HEK293 (cell line): ENCODE results near the gene MMRN2.

Experiments used
- CTCF ChIA-PET: fragments of 350-600 bp; formaldehyde crosslinking; extraction: SDS; loops from one replicate; lab custom pipeline; 2021; ENCODE audit warnings: antibody characterized with exemption; lab: Yijun Ruan, JAX
- POLR2A ChIA-PET: fragments of 300-600 bp; formaldehyde crosslinking; extraction: SDS; loops from one replicate; lab custom pipeline; 2020; ENCODE audit warnings: antibody characterized with exemption, inconsistent platforms; lab: Yijun Ruan, JAX
- H3K27ac ChIP-seq: fragments of 200-500 bp; sonication (Bioruptor generic); 2 replicates; pipeline ENCODE4 v1.5.1; 2014; ENCODE audit warnings: low read depth, low read length, control low read depth, inconsistent platforms; ENCODE audit errors: extremely low read depth
- H3K36me3 ChIP-seq, 2 experiments: fragments of 200-500 bp in 1 of 2; sonication (Bioruptor generic) in 1 of 2; 1 replicate in 1 of 2; 2 replicates in 1 of 2; pipeline ENCODE4 v1.5.1; 2014 to 2017; ENCODE audit warnings: inconsistent platforms in 2 of 2, low read length in 2 of 2; ENCODE audit not compliant: control insufficient read depth in 2 of 2, insufficient read depth in 1 of 2
- H3K4me1 ChIP-seq: fragments of 200-500 bp; sonication (Bioruptor generic); 2 replicates; pipeline ENCODE4 v1.5.1; 2014; ENCODE audit warnings: mild to moderate bottlenecking, low read length, inconsistent platforms; ENCODE audit not compliant: control insufficient read depth, insufficient read depth
- H3K4me3 ChIP-seq: 2 replicates; pipeline ENCODE4 v1.5.1; 2011; ENCODE audit warnings: low read depth, mild to moderate bottlenecking, control low read depth, low read length, moderate library complexity
- H3K9me3 ChIP-seq: fragments of 200-500 bp; sonication (Bioruptor generic); 2 replicates; pipeline ENCODE4 v1.5.1; 2014; ENCODE audit warnings: low read depth, low read length, inconsistent platforms; ENCODE audit not compliant: control insufficient read depth, insufficient read depth
- BCL11B ChIP-seq: fragments of 450-650 bp; formaldehyde crosslinking; IDR thresholded peaks from 2 replicates; pipeline ENCODE4 v1.5.1; 2016; ENCODE audit warnings: low read depth, missing biosample characterization, missing genetic modification characterization
- BCL6B ChIP-seq: fragments of 450-650 bp; formaldehyde crosslinking; IDR thresholded peaks from 2 replicates; pipeline ENCODE4 v1.5.1; 2017; ENCODE audit warnings: missing biosample characterization, missing genetic modification characterization
- KLF1 ChIP-seq: fragments of 450-650 bp; formaldehyde crosslinking; IDR thresholded peaks from 2 replicates; pipeline ENCODE4 v1.5.1; 2016; ENCODE audit warnings: missing biosample characterization, missing genetic modification characterization
- PRDM4 ChIP-seq: fragments of 450-650 bp; formaldehyde crosslinking; IDR thresholded peaks from 2 replicates; pipeline ENCODE4 v1.5.1; 2017; ENCODE audit warnings: missing biosample characterization, missing genetic modification characterization
- SCRT1 ChIP-seq: fragments of 450-650 bp; formaldehyde crosslinking; IDR thresholded peaks from 2 replicates; pipeline ENCODE4 v1.5.1; 2016; ENCODE audit warnings: missing biosample characterization, missing genetic modification characterization, borderline replicate concordance
- WT1 ChIP-seq: fragments of 450-650 bp; formaldehyde crosslinking; IDR thresholded peaks from 2 replicates; pipeline ENCODE4 v1.5.1; 2016; ENCODE audit warnings: missing biosample characterization, missing genetic modification characterization
- ZIC2 ChIP-seq: fragments of 450-650 bp; formaldehyde crosslinking; IDR thresholded peaks from 2 replicates; pipeline ENCODE4 v1.5.1; 2016; ENCODE audit warnings: missing biosample characterization, missing genetic modification characterization
- ZNF112 ChIP-seq: fragments of 450-650 bp; formaldehyde crosslinking; IDR thresholded peaks from 2 replicates; pipeline ENCODE4 v1.5.0; 2017; ENCODE audit warnings: missing biosample characterization, missing genetic modification characterization
- ZNF114 ChIP-seq: fragments of 450-650 bp; formaldehyde crosslinking; IDR thresholded peaks from 2 replicates; pipeline ENCODE4 v1.5.0; 2017; ENCODE audit warnings: missing biosample characterization, missing genetic modification characterization
- ZNF292 ChIP-seq: fragments of 450-650 bp; formaldehyde crosslinking; IDR thresholded peaks from 2 replicates; pipeline ENCODE4 v1.5.1; 2016; ENCODE audit warnings: low read depth, missing biosample characterization, missing genetic modification characterization, borderline replicate concordance
- ZNF501 ChIP-seq: fragments of 450-650 bp; formaldehyde crosslinking; IDR thresholded peaks from 2 replicates; pipeline ENCODE4 v1.5.1; 2016; ENCODE audit warnings: missing biosample characterization, missing genetic modification characterization
- ZNF560 ChIP-seq: fragments of 450-650 bp; formaldehyde crosslinking; IDR thresholded peaks from 2 replicates; pipeline ENCODE4 v1.5.1; 2017; ENCODE audit warnings: missing biosample characterization, missing genetic modification characterization, borderline replicate concordance
- ZNF571 ChIP-seq: fragments of 450-650 bp; formaldehyde crosslinking; IDR thresholded peaks from 2 replicates; pipeline ENCODE4 v1.5.0; 2017; ENCODE audit warnings: missing biosample characterization, missing genetic modification characterization
- ZNF621 ChIP-seq: fragments of 450-650 bp; formaldehyde crosslinking; IDR thresholded peaks from 2 replicates; pipeline ENCODE4 v1.5.1; 2017; ENCODE audit warnings: missing biosample characterization, missing genetic modification characterization
- ZNF768 ChIP-seq: fragments of 450-650 bp; formaldehyde crosslinking; IDR thresholded peaks from 2 replicates; pipeline ENCODE4 v1.5.1; 2018; ENCODE audit warnings: missing biosample characterization, mild to moderate bottlenecking, missing genetic modification characterization
- TF ChIP-seq, protein P1 (sequence below): fragments of 450-650 bp; formaldehyde crosslinking; IDR thresholded peaks from 2 replicates; pipeline ENCODE4 v1.5.1; 2016; ENCODE audit warnings: missing biosample characterization, missing genetic modification characterization

Gene MMRN2

GRCh38 chr10:86958116-86958900 lies 893 bp upstream of the MMRN2 start, which contains the start of gene SNCG (continued):
- TF ChIP-seq KLF1 (tag by site-specific recombination) (peak; percentile 93), ZNF560 (no peak), ZNF292 (tag by site-specific recombination) (no peak), SCRT1 (no peak), ZNF621 (tag by site-specific recombination) (no peak)

DNA sequence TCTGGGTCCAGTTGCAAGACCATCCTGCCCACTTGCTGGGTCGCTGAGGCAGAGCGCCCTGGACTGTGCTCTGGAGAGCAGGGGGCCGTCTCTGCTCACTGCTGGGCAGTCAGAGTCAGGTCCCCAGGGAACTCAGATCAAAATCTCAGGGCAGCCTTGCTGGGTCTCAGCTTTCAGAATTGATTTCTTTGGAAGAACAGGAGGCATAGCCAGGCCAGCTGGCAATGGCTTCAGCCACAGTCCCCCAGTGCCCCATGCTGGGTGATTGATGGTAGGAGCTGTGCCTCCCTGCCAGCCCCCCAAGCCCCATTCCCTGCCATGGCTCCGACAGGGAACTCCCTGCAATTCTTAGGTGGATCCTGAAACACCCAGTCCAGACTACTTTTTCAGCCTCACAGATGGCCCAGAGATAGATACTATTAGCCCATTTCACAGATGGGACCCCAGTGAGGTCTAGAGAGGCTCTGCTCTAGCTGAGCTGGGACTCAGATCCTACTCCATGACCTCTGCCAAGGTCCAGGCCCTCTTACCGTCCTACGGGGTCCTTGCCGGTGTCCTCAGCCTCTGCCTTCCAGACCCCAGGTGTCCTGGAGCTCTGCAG lies 467 bp downstream of the MMRN2 start:
- Histone ChIP-seq H3K4me3 (no peak overlapping the region), H3K27ac (no peak overlapping the region), H3K4me1 (no peaks in the 10 kb centered on the region), H3K36me3 (no peaks in the 10 kb centered on the region), H3K9me3 (no peaks in the 10 kb centered on the region)
- ChIA-PET POLR2A (interaction anchor here (0.6 kb wide), 1 partner anchor 9 kb away, joined by 3 read pairs; no protein-coding TSS in a partner anchor), CTCF (interaction anchor here (0.7 to 3.8 kb wide), 3 partner anchors 19 to 268 kb away, joined by 4 to 21 read pairs (median 4); no protein-coding TSS in a partner anchor)
- no peak for TF ChIP-seq ZNF112
- TF ChIP-seq WT1 (tag by site-specific recombination) = no peak
- TF ChIP-seq ZIC2 (tag by site-specific recombination) = 0 out of 2 replicates have a peak, but pooled peaks have one; percentile 12
- no peak for TF ChIP-seq ZNF114 (tag by site-specific recombination)
- TF ChIP-seq BCL11B (tag by site-specific recombination) = no peak

- ChIA-PET CTCF (interaction anchor here (0.7 to 3.8 kb wide), 3 partner anchors 18 to 268 kb away, joined by 4 to 21 read pairs (median 4); no protein-coding TSS in a partner anchor), POLR2A (interaction anchor here (0.6 kb wide), 1 partner anchor 8 kb away, joined by 3 read pairs; no protein-coding TSS in a partner anchor)
Observed at GRCh38 chr10:86956195-86956847, 1.1 kb downstream of the MMRN2 start.

More at GRCh38 chr10:86956195-86956847, 1.1 kb downstream of the MMRN2 start:
- H3K27ac ChIP-seq = no peak overlapping the region
- no peaks in the 10 kb centered on the region for H3K36me3 ChIP-seq
- no peak overlapping the region for H3K4me3 ChIP-seq
- no peak for TF ChIP-seq PRDM4 (tag by site-specific recombination)
- no peak for TF ChIP-seq ZNF501 (tag by site-specific recombination)
- no peak for TF ChIP-seq ZNF571
- TF ChIP-seq, protein P1, sequence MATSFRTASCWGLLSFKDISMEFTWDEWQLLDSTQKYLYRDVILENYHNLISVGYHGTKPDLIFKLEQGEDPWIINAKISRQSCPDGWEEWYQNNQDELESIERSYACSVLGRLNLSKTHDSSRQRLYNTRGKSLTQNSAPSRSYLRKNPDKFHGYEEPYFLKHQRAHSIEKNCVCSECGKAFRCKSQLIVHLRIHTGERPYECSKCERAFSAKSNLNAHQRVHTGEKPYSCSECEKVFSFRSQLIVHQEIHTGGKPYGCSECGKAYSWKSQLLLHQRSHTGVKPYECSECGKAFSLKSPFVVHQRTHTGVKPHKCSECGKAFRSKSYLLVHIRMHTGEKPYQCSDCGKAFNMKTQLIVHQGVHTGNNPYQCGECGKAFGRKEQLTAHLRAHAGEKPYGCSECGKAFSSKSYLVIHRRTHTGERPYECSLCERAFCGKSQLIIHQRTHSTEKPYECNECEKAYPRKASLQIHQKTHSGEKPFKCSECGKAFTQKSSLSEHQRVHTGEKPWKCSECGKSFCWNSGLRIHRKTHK (tag by site-specific recombination) = no peak
- no peak for TF ChIP-seq BCL6B (tag by site-specific recombination)
- TF ChIP-seq ZNF768 (tag by site-specific recombination) = peak; percentile 69; the same call in 1 of the 2 replicates
- H3K4me1 ChIP-seq = no peaks in the 10 kb centered on the region
- H3K9me3 ChIP-seq = no peaks in the 10 kb centered on the region
